ENCODE results near the gene ARRDC5. TPM values are rescaled to one million over a fixed set of nuclear protein-coding genes. Genes with fewer than 3 reads are reported as not detected.
"Not testable (repeated sequence)": the region's sequence is repeated elsewhere in the genome, so short reads cannot be mapped to it uniquely, and the experiment has no call there.

ARRDC5 gene
- total RNA-seq, 1 experiment from 2014 or later, result not detected

DNA sequence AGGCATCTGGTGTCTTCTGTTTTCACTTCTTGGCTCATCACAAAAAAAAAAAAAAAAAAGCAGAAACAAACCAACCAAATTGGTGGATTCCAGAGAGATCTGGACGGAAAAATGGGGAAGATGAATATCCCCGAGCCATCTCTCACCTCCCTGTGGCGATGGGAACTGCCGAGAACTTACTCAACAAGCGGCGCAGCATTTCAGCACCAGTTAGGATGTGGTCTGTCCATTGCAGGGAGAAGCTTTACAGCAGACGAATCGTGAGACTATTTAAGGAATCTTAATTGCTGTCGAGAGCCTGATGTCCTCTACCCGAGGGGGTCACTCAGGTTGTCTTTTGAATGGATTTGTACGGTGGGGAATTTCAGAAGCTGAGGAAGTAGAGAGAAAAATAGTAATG lies 49.0 kb upstream of the ARRDC5 start (continued):
- TF ChIP-seq, protein P1, sequence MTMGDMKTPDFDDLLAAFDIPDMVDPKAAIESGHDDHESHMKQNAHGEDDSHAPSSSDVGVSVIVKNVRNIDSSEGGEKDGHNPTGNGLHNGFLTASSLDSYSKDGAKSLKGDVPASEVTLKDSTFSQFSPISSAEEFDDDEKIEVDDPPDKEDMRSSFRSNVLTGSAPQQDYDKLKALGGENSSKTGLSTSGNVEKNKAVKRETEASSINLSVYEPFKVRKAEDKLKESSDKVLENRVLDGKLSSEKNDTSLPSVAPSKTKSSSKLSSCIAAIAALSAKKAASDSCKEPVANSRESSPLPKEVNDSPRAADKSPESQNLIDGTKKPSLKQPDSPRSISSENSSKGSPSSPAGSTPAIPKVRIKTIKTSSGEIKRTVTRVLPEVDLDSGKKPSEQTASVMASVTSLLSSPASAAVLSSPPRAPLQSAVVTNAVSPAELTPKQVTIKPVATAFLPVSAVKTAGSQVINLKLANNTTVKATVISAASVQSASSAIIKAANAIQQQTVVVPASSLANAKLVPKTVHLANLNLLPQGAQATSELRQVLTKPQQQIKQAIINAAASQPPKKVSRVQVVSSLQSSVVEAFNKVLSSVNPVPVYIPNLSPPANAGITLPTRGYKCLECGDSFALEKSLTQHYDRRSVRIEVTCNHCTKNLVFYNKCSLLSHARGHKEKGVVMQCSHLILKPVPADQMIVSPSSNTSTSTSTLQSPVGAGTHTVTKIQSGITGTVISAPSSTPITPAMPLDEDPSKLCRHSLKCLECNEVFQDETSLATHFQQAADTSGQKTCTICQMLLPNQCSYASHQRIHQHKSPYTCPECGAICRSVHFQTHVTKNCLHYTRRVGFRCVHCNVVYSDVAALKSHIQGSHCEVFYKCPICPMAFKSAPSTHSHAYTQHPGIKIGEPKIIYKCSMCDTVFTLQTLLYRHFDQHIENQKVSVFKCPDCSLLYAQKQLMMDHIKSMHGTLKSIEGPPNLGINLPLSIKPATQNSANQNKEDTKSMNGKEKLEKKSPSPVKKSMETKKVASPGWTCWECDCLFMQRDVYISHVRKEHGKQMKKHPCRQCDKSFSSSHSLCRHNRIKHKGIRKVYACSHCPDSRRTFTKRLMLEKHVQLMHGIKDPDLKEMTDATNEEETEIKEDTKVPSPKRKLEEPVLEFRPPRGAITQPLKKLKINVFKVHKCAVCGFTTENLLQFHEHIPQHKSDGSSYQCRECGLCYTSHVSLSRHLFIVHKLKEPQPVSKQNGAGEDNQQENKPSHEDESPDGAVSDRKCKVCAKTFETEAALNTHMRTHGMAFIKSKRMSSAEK (CRISPR knock-in tag; IDR thresholded peaks at IDR 0.05; ENCODE audit: borderline replicate concordance), result no peak
- TF ChIP-seq, protein P2, sequence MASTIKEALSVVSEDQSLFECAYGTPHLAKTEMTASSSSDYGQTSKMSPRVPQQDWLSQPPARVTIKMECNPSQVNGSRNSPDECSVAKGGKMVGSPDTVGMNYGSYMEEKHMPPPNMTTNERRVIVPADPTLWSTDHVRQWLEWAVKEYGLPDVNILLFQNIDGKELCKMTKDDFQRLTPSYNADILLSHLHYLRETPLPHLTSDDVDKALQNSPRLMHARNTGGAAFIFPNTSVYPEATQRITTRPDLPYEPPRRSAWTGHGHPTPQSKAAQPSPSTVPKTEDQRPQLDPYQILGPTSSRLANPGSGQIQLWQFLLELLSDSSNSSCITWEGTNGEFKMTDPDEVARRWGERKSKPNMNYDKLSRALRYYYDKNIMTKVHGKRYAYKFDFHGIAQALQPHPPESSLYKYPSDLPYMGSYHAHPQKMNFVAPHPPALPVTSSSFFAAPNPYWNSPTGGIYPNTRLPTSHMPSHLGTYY (CRISPR knock-in tag; IDR thresholded peaks at IDR 0.05), result no peak

DNA sequence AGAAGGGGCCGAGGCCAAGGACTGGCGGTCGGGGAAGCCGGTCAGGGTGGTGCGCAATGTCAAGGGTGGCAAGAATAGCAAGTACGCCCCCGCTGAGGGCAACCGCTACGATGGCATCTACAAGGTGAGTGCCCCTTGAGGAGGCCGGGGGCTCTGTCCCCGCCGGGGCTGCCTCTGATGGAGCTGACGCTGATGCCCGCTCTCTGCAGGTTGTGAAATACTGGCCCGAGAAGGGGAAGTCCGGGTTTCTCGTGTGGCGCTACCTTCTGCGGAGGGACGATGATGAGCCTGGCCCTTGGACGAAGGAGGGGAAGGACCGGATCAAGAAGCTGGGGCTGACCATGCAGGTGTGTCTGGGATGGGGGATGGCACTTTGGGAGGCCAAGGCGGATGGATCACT lies 48.0 kb upstream of the ARRDC5 start:
- H3K9me3 Mint-ChIP-seq; ATAC-seq; POLR2A ChIA-PET; H3K4me1 Mint-ChIP-seq; H3K27me3 Mint-ChIP-seq (ENCODE audit: low read depth); DNase-seq (ENCODE audit: low spot score); CTCF ChIA-PET; H3K4me3 Mint-ChIP-seq; H3K27ac Mint-ChIP-seq: not testable (repeated sequence)
- H3K36me3 Mint-ChIP-seq, result peaks cover 58% of the 10 kb centered on the region

DNA sequence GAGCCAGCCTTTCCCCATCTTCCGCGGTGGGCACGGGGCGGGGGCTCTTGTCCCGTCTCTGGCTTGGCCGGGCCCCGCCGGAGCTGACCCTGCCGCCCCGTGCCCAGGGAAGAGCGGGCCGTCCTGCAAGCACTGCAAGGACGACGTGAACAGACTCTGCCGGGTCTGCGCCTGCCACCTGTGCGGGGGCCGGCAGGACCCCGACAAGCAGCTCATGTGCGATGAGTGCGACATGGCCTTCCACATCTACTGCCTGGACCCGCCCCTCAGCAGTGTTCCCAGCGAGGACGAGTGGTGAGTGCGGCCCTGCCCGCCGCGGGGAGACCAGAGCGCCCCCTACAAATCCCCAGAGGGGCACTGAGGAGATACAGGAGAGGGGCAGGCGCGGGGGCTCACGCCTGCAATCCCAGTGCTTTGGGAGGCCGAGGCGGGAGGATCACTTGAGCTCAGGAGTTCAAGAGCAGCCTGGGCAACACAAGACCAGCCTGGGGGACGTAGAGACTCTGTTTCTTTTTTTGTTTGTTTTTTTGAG lies 39.0 kb upstream of the ARRDC5 start:
- H3K9me3 Mint-ChIP-seq; H3K4me3 Mint-ChIP-seq; ATAC-seq; H3K4me1 Mint-ChIP-seq; POLR2A ChIA-PET; H3K27ac Mint-ChIP-seq; DNase-seq (ENCODE audit: low spot score); H3K27me3 Mint-ChIP-seq (ENCODE audit: low read depth): not testable (repeated sequence)
- H3K36me3 Mint-ChIP-seq, result peaks cover 18% of the 10 kb centered on the region
- CTCF ChIA-PET, result interaction anchor here (0.6 to 1.8 kb wide), 7 partner anchors 15 to 132 kb away, joined by 3 to 5 read pairs (median 3); partner anchors contain the start of gene KDM4B

DNA sequence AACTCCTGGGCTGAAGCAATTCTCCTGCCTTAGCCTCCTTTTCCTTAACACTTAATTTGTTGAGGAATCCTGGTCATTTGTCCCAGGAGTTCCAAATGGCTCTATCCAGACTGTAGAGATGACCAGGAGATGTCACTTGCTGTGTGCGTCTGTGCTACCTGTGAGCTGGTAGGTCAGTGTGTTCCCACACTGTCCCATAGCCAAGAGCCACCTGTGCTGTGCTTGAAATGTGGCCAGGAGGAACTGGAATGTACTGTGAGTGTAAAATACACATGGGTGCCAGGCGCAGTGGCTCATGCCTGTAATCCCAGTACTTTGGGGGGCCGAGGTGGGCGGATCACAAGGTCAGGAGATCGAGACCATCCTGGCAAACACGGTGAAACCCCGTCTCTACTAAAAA lies 36.8 kb upstream of the ARRDC5 start:
- H3K9me3 Mint-ChIP-seq, result no peaks in the 10 kb centered on the region
- CTCF ChIA-PET, result interaction anchor here (0.6 to 1.3 kb wide), 3 partner anchors 87 to 673 kb away, joined by 3 to 6 read pairs (median 4); no protein-coding TSS in a partner anchor
- DNase-seq (ENCODE audit: low spot score), result no peak
- H3K4me1 Mint-ChIP-seq, result no peaks in the 10 kb centered on the region
- peak overlapping the region; percentile 66 for H3K27ac Mint-ChIP-seq
- no peaks in the 10 kb centered on the region for H3K27me3 Mint-ChIP-seq (ENCODE audit: low read depth)
- no peak overlapping the region for H3K4me3 Mint-ChIP-seq
- ATAC-seq, result no peak
- POLR2A ChIA-PET, result no interaction called here
- no peak for TF ChIP-seq EMX1 (CRISPR knock-in tag; IDR thresholded peaks at IDR 0.05)
- TF ChIP-seq NR1H2 (CRISPR knock-in tag; IDR thresholded peaks at IDR 0.05), result no peak
- TF ChIP-seq ELF4 (CRISPR knock-in tag; IDR thresholded peaks at IDR 0.05; ENCODE audit: low read depth), result no peak
- TF ChIP-seq, protein P3, sequence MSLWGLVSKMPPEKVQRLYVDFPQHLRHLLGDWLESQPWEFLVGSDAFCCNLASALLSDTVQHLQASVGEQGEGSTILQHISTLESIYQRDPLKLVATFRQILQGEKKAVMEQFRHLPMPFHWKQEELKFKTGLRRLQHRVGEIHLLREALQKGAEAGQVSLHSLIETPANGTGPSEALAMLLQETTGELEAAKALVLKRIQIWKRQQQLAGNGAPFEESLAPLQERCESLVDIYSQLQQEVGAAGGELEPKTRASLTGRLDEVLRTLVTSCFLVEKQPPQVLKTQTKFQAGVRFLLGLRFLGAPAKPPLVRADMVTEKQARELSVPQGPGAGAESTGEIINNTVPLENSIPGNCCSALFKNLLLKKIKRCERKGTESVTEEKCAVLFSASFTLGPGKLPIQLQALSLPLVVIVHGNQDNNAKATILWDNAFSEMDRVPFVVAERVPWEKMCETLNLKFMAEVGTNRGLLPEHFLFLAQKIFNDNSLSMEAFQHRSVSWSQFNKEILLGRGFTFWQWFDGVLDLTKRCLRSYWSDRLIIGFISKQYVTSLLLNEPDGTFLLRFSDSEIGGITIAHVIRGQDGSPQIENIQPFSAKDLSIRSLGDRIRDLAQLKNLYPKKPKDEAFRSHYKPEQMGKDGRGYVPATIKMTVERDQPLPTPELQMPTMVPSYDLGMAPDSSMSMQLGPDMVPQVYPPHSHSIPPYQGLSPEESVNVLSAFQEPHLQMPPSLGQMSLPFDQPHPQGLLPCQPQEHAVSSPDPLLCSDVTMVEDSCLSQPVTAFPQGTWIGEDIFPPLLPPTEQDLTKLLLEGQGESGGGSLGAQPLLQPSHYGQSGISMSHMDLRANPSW (CRISPR knock-in tag; conservative IDR thresholded peaks at IDR 0.05; ENCODE audit: low read depth), result no peak
- no peak for TF ChIP-seq SP1 (CRISPR knock-in tag; conservative IDR thresholded peaks at IDR 0.05)
- TF ChIP-seq RELA (CRISPR knock-in tag; IDR thresholded peaks at IDR 0.05; ENCODE audit: borderline replicate concordance), result no peak
- TF ChIP-seq, protein P4, sequence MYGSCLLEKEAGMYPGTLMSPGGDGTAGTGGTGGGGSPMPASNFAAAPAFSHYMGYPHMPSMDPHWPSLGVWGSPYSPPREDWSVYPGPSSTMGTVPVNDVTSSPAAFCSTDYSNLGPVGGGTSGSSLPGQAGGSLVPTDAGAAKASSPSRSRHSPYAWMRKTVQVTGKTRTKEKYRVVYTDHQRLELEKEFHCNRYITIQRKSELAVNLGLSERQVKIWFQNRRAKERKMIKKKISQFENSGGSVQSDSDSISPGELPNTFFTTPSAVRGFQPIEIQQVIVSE (CRISPR knock-in tag; IDR thresholded peaks at IDR 0.05; ENCODE audit: borderline replicate concordance), result no peak
- TF ChIP-seq CREM (CRISPR knock-in tag; IDR thresholded peaks at IDR 0.05), result no peak
- TF ChIP-seq ZNF121 (CRISPR knock-in tag; IDR thresholded peaks at IDR 0.05), result no peak
- TF ChIP-seq ZNF138 (CRISPR knock-in tag; conservative IDR thresholded peaks at IDR 0.05), result no peak
- TF ChIP-seq, protein P5, sequence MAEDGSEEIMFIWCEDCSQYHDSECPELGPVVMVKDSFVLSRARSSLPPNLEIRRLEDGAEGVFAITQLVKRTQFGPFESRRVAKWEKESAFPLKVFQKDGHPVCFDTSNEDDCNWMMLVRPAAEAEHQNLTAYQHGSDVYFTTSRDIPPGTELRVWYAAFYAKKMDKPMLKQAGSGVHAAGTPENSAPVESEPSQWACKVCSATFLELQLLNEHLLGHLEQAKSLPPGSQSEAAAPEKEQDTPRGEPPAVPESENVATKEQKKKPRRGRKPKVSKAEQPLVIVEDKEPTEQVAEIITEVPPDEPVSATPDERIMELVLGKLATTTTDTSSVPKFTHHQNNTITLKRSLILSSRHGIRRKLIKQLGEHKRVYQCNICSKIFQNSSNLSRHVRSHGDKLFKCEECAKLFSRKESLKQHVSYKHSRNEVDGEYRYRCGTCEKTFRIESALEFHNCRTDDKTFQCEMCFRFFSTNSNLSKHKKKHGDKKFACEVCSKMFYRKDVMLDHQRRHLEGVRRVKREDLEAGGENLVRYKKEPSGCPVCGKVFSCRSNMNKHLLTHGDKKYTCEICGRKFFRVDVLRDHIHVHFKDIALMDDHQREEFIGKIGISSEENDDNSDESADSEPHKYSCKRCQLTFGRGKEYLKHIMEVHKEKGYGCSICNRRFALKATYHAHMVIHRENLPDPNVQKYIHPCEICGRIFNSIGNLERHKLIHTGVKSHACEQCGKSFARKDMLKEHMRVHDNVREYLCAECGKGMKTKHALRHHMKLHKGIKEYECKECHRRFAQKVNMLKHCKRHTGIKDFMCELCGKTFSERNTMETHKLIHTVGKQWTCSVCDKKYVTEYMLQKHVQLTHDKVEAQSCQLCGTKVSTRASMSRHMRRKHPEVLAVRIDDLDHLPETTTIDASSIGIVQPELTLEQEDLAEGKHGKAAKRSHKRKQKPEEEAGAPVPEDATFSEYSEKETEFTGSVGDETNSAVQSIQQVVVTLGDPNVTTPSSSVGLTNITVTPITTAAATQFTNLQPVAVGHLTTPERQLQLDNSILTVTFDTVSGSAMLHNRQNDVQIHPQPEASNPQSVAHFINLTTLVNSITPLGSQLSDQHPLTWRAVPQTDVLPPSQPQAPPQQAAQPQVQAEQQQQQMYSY (CRISPR knock-in tag; IDR thresholded peaks at IDR 0.05), result no peak
- TF ChIP-seq, protein P6, sequence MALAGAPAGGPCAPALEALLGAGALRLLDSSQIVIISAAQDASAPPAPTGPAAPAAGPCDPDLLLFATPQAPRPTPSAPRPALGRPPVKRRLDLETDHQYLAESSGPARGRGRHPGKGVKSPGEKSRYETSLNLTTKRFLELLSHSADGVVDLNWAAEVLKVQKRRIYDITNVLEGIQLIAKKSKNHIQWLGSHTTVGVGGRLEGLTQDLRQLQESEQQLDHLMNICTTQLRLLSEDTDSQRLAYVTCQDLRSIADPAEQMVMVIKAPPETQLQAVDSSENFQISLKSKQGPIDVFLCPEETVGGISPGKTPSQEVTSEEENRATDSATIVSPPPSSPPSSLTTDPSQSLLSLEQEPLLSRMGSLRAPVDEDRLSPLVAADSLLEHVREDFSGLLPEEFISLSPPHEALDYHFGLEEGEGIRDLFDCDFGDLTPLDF (CRISPR knock-in tag; IDR thresholded peaks at IDR 0.05), result no peak
- peaks cover 24% of the 10 kb centered on the region for H3K36me3 Mint-ChIP-seq

Data from WTC11 (cell line).